ENCODE results near the gene GGCX. TPM values are rescaled to one million over a fixed set of nuclear protein-coding genes. Genes with fewer than 3 reads are reported as not detected.

Gene GGCX
- total and polyA plus RNA-seq, 2 of the 13 experiments (the other 11 are each of a cell fraction or from before 2014, with no cell fraction given) = 72.5 to 103 TPM

DNA sequence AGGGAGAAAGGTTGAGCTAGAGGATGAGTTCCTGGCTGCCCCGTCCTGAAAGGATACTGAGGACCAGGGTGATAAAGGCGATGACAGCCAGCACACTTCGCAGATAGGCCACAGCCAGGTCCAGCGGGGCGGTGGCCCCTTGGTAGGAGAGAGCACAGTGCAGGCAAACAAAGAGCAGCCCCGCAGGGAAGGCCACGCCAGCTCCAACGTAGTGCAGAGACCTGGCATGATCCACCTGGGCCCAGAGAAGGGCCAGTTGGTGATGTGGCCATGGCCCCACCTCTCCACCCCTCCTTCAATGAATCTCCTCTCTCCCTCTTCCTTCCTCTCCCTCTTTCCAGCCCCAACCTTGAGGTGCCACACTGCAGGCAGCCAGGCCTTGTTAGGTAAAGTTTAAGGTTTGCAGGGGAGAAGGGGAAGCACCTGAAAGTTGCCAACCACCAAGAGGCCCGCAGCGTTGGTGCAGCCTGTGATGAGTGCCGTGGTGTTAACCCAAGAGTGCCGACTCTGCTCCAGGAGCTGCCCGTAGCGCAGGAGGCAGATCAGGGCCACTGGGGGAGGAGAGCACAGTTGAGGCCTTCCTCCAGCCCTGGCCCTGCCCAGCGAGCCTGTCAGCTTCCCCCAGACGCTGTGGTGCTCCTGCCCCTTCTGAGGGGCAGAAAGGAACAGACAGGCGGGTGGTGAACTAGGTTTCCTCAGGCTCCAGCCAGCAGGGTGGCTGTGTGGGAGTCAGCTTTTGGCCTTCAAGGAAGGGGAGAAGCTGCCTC lies 38.4 kb upstream of the GGCX start (continued):
- TF ChIP-seq KLF15 (CRISPR knock-in tag; IDR thresholded peaks at IDR 0.05; ENCODE audit: borderline replicate concordance) = no peak
- TF ChIP-seq KDM3A (CRISPR knock-in tag; IDR thresholded peaks at IDR 0.05; ENCODE audit: low read depth) = no peak
- no peak for TF ChIP-seq PRPF4 (IDR thresholded peaks at IDR 0.05; ENCODE audit: low read depth, low read length, poor library complexity, severe bottlenecking)
- no peak for TF ChIP-seq ZNF350 (CRISPR knock-in tag; IDR thresholded peaks at IDR 0.05; ENCODE audit: borderline replicate concordance, low read depth)
- TF ChIP-seq, protein P1, sequence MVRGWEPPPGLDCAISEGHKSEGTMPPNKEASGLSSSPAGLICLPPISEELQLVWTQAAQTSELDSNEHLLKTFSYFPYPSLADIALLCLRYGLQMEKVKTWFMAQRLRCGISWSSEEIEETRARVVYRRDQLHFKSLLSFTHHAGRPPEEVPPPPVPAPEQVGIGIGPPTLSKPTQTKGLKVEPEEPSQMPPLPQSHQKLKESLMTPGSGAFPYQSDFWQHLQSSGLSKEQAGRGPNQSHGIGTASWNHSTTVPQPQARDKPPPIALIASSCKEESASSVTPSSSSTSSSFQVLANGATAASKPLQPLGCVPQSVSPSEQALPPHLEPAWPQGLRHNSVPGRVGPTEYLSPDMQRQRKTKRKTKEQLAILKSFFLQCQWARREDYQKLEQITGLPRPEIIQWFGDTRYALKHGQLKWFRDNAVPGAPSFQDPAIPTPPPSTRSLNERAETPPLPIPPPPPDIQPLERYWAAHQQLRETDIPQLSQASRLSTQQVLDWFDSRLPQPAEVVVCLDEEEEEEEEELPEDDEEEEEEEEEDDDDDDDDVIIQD (CRISPR knock-in tag; IDR thresholded peaks at IDR 0.05; ENCODE audit: low read depth) = no peak
- peak; percentile 69 for TF ChIP-seq RBM39 (IDR thresholded peaks at IDR 0.05; ENCODE audit: low read depth, low read length, poor library complexity, severe bottlenecking)
- no peak for TF ChIP-seq ZNF557 (CRISPR knock-in tag; IDR thresholded peaks at IDR 0.05)
- no peak for TF ChIP-seq SRSF9 (IDR thresholded peaks at IDR 0.05; ENCODE audit: borderline replicate concordance, insufficient read depth, low read depth, low read length, poor library complexity, severe bottlenecking)
- no peak for TF ChIP-seq SALL2 (CRISPR knock-in tag; IDR thresholded peaks at IDR 0.05)
- no peak for TF ChIP-seq MEIS1 (CRISPR knock-in tag; IDR thresholded peaks at IDR 0.05; ENCODE audit: borderline replicate concordance)
- TF ChIP-seq, protein P2, sequence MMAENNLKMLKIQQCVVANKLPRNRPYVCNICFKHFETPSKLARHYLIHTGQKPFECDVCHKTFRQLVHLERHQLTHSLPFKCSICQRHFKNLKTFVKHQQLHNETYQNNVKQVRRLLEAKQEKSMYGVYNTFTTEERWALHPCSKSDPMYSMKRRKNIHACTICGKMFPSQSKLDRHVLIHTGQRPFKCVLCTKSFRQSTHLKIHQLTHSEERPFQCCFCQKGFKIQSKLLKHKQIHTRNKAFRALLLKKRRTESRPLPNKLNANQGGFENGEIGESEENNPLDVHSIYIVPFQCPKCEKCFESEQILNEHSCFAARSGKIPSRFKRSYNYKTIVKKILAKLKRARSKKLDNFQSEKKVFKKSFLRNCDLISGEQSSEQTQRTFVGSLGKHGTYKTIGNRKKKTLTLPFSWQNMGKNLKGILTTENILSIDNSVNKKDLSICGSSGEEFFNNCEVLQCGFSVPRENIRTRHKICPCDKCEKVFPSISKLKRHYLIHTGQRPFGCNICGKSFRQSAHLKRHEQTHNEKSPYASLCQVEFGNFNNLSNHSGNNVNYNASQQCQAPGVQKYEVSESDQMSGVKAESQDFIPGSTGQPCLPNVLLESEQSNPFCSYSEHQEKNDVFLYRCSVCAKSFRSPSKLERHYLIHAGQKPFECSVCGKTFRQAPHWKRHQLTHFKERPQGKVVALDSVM (CRISPR knock-in tag; IDR thresholded peaks at IDR 0.05) = no peak
- TF ChIP-seq PAF1 (CRISPR knock-in tag; IDR thresholded peaks at IDR 0.05) = no peak
- TF ChIP-seq NRL (CRISPR knock-in tag; IDR thresholded peaks at IDR 0.05; ENCODE audit: borderline replicate concordance) = peak; percentile 50; the same call in 1 of the 2 replicates
- TF ChIP-seq MED13 (CRISPR knock-in tag; IDR thresholded peaks at IDR 0.05) = no peak
- TF ChIP-seq ARNT (IDR thresholded peaks at IDR 0.05) = no peak
- TF ChIP-seq NCOA5 (CRISPR knock-in tag; IDR thresholded peaks at IDR 0.05) = no peak
- TF ChIP-seq ONECUT2 (CRISPR knock-in tag; IDR thresholded peaks at IDR 0.05) = no peak
- TF ChIP-seq CBX2 (IDR thresholded peaks at IDR 0.05; ENCODE audit: low read depth, low read length) = no peak
- no peak for TF ChIP-seq CBX2 (CRISPR knock-in tag; IDR thresholded peaks at IDR 0.05; ENCODE audit: low read depth)
- TF ChIP-seq, protein P3, sequence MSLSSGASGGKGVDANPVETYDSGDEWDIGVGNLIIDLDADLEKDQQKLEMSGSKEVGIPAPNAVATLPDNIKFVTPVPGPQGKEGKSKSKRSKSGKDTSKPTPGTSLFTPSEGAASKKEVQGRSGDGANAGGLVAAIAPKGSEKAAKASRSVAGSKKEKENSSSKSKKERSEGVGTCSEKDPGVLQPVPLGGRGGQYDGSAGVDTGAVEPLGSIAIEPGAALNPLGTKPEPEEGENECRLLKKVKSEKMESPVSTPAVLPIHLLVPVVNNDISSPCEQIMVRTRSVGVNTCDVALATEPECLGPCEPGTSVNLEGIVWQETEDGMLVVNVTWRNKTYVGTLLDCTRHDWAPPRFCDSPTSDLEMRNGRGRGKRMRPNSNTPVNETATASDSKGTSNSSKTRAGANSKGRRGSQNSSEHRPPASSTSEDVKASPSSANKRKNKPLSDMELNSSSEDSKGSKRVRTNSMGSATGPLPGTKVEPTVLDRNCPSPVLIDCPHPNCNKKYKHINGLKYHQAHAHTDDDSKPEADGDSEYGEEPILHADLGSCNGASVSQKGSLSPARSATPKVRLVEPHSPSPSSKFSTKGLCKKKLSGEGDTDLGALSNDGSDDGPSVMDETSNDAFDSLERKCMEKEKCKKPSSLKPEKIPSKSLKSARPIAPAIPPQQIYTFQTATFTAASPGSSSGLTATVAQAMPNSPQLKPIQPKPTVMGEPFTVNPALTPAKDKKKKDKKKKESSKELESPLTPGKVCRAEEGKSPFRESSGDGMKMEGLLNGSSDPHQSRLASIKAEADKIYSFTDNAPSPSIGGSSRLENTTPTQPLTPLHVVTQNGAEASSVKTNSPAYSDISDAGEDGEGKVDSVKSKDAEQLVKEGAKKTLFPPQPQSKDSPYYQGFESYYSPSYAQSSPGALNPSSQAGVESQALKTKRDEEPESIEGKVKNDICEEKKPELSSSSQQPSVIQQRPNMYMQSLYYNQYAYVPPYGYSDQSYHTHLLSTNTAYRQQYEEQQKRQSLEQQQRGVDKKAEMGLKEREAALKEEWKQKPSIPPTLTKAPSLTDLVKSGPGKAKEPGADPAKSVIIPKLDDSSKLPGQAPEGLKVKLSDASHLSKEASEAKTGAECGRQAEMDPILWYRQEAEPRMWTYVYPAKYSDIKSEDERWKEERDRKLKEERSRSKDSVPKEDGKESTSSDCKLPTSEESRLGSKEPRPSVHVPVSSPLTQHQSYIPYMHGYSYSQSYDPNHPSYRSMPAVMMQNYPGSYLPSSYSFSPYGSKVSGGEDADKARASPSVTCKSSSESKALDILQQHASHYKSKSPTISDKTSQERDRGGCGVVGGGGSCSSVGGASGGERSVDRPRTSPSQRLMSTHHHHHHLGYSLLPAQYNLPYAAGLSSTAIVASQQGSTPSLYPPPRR (CRISPR knock-in tag; IDR thresholded peaks at IDR 0.05; ENCODE audit: borderline replicate concordance) = 0 out of 2 replicates have a peak, but pooled peaks have one; percentile 15
- no peak for TF ChIP-seq SMAD1 (CRISPR knock-in tag; IDR thresholded peaks at IDR 0.05; ENCODE audit: borderline replicate concordance, low read depth)
- TF ChIP-seq ZNF878 (CRISPR knock-in tag; IDR thresholded peaks at IDR 0.05) = no peak

Measured in HepG2 (cell line).